GM19467 (cell line): Measurements from ENCODE around the gene HIRIP3.

Experiments used
- ATAC-seq: cut with Tn5 transposase; IDR thresholded peaks from one replicate; pipeline ENCODE4 v1.9.1; 2021; ENCODE audit warnings: mild to moderate bottlenecking, moderate library complexity; ENCODE audit not compliant: unreplicated experiment

The HIRIP3 gene

DNA sequence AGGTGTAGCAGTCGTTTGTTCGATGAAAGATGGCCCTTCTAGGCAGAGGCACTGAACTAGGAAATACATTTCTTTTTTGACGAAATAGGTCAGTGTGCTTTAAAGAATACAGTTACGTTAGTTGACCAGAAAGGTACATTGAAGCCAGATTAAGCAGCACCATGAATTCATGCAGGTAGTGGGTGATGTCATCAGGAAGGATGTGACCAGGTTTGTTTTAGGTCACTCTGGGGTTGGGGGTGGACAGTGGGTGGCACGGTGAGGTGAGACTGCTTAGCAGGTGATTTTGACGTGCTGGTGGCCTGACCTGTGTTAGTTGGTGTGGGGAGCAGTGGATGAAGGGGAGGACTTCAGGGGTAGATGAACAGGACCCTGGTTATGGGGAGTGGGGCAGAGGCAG is 4.2 kb upstream of the HIRIP3 start:
- no peak for ATAC-seq

- no peak for ATAC-seq
These were observed 1.4 kb upstream of the HIRIP3 start for GRCh38 chr16:29996766-29997250.

- peak; percentile 82 for ATAC-seq
These were observed 721 bp upstream of the HIRIP3 start, which contains the start of gene INO80E for GRCh38 chr16:29995911-29996765. TSS of gene INO80E (plus strand) at chr16:29996241. CDS start at chr16:29996311, 70 bp downstream.

- peak; percentile 26 for ATAC-seq
These were observed 655 bp downstream of the HIRIP3 start for GRCh38 chr16:29994600-29995323.

DNA sequence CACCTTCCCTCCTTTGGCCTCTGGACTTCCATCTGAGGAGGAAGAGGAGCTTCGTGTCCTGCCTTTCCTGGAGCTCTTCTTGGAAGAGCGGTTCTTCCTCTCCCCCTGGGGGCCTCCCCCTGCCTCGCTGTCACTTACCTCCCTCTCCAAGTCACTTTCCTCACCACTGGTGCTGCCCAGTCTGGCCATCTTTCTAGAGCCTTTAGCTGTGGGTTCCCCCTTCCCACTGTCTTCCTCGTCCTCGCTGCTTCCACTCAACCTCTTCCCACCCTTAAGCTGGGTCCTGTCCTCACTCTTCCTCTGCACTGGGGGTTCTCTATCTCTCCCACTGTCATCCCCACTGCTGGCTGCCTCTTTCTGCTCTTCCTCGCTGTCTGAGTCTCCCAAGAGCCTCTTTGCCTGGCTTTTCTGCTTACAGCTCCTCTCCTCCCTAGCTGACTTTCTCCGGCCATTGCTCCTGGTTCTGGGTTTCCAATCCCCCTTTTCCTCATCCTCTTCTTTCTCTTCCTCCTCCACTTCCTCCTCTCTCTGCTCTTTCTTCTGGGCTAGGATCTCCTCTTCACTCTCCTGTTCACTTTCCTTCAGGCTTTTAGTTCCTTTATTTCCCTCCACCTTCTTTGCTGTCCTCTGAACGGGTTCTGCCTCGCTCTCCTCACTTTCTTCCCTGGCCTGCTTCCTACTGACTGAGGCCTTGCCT is 1.4 kb downstream of the HIRIP3 start:
- ATAC-seq, result no peak

GRCh38 chr16:29993191-29993902 is 2.1 kb downstream of the HIRIP3 start:
- ATAC-seq, result no peak

DNA sequence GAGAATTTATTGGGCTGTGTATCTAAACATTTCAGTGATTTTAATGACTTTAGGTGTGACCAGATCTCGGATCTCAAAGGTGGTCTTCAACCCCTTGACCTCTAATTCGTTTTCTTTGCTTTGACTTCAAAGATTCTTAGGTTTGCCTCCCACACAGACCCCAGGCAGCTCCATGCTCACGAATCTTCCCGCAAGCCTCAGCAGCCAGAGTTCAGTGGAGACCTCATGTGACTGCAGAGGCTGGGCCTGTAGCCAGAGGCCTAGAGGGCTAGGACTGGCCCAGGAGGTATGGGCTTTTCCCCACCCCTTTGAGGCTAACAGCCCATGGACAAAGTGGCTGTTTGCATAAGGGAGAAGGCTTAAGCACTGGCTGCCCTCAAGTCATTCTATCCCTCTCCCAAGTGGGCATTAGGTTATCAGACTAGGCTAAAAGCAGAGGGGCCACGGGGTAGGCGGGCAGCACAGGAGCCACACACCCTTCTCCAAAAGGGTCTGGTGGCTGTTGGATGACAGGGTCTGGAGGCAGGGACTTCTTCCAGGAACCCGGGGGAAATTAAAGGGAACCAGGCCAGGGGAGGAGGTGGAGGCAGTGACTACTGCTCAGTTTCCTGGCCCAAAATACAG is 3.0 kb downstream of the HIRIP3 start:
- no peak for ATAC-seq

GRCh38 chr16:29991571-29991904 is 3.9 kb downstream of the HIRIP3 start:
- ATAC-seq, result no peak

GRCh38 chr16:29990883-29991570 is 4.4 kb downstream of the HIRIP3 start:
- no peak for ATAC-seq

- no peak for ATAC-seq
These were observed 5.4 kb downstream of the HIRIP3 start for GRCh38 chr16:29990034-29990433.

DNA sequence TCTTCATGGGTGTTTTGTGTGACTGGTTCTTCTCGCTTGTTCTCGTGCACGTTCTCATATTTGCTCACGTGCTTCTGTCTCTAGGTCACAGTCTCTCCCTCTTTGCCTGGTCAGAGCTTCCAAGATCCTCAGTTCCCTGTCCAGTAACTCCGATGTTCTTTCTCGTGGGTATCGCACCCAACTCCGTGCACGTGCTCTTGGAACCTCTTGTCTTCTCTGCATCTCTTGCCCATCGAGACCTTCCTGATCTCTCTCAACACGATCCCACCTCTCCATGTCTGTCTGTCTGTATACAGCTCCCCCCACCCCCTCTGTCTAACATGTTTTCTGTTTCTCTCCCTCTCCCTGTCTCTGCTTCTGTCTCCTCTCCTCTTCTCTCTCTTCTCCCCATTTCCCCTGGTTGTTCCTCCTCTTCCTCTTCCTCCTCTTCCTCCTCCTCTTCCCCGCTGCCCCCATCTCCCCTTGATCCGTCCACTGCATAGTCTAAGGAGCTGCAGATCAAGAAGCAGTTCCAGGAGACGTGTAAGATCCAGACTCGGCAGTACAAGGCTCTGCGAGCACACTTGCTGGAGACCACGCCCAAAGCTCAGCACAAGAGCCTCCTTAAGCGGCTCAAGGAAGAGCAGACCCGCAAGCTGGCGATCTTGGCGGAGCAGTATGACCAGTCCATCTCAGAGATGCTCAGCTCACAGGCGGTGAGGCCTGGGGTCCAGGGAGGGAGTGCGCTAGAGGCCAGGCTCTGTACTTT is 6.1 kb downstream of the HIRIP3 start:
- no peak for ATAC-seq

DNA sequence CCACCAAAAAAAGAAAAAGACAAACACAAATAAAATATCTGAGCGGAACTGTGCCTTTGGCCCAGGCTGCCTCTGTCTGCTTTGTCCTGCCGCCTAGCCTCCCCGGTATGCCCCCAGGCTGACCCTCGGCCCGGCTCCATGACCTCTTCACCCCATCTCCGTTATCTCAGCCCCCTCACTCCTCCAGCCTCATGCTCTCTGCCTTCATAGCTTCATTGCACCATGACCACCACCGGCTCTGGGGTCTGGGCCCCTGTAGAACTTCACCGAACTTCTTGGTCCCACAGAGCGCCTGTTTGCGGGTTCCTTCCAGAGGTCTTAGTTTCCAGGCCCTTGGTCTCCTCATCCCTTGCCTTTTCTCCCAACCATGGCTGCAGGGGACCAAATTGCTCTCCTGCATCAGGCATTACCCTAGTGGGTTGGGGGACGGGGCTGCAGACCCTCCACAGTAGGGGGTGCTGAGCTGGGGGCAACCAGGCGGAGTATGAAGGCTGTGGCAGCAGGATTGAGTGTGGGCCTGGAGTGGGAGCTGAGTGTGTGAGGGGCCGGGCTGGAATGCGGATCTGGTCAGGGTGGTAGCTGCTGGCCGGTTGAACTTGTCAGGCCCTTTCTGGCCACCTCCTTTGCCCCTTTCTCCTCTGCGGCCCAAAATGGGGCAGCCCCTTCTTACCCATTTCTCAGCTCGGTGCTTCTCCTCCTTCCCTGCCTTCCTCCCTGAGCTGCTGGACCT is 6.9 kb downstream of the HIRIP3 start:
- no peak for ATAC-seq

GRCh38 chr16:29987371-29988085 is 7.9 kb downstream of the HIRIP3 start:
- ATAC-seq, result no peak

DNA sequence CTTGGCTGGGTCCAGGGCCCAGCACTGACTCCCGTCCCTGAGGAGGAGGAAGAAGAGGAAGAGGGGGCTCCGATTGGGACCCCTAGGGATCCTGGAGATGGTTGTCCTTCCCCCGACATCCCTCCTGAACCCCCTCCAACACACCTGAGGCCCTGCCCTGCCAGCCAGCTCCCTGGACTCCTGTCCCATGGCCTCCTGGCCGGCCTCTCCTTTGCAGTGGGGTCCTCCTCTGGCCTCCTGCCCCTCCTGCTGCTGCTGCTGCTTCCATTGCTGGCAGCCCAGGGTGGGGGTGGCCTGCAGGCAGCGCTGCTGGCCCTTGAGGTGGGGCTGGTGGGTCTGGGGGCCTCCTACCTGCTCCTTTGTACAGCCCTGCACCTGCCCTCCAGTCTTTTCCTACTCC is 8.5 kb downstream of the HIRIP3 start:
- no peak for ATAC-seq

DNA sequence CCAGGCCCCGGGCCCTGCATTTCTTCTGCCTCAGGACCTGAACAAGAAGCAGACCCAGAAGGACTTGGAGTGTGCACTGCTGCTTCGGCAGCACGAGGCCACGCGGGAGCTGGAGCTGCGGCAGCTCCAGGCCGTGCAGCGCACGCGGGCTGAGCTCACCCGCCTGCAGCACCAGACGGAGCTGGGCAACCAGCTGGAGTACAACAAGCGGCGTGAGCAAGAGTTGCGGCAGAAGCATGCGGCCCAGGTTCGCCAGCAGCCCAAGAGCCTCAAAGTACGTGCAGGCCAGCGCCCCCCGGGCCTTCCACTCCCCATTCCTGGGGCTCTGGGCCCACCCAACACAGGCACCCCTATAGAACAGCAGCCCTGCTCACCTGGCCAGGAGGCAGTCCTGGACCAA is 9.2 kb downstream of the HIRIP3 start:
- ATAC-seq, result no peak

DNA sequence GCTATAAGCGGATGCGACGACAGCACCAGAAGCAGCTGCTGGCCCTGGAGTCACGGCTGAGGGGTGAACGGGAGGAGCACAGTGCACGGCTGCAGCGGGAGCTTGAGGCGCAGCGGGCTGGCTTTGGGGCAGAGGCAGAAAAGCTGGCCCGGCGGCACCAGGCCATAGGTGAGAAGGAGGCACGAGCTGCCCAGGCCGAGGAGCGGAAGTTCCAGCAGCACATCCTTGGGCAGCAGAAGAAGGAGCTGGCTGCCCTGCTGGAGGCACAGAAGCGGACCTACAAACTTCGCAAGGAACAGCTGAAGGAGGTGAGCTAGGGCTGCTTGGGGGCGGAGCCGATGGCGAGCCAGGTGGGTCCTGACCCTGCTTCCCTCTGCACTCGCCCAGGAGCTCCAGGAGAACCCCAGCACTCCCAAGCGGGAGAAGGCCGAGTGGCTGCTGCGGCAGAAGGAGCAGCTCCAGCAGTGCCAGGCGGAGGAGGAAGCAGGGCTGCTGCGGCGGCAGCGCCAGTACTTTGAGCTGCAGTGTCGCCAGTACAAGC is 10.1 kb downstream of the HIRIP3 start:
- ATAC-seq, result no peak

DNA sequence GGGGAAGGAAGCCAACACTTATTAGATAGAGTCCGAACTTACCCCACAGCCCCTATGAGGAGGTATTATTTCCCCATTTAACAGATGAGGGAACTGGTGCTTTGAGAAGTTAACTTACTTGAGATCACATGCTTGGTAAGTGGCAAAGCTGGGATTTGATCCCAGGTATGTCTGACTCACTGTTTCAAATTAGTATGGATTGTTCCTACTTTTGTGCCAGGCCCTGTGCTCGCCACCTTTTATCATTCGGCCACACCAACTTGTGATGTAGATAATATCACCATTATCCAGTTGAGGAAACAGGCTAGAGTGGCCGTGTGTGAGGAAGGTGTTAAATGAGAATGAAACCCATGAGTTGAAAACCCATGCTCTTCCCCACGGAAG is 10.7 kb downstream of the HIRIP3 start:
- ATAC-seq, result no peak
